A673 (cell line): ENCODE measurements around the gene FSIP1. TPM values are rescaled to one million over a fixed set of nuclear protein-coding genes. Genes with fewer than 3 reads are reported as not detected.

Source experiments
- BruUV-seq: library from RNA; stranded (reverse); fragments of 400-500 nt; replicated peaks from 2 replicates; lab custom pipeline; 2021; lab: Mats Ljungman, UMichigan
- CTCF ChIA-PET: fragments of 300-600 bp; sonication (Branson Sonifier 250); formaldehyde crosslinking; loops from one replicate; lab custom pipeline; 2022; ENCODE audit warnings: antibody characterized with exemption; lab: Charles Lee
- POLR2A ChIA-PET: fragments of 300-600 bp; sonication (Branson Sonifier 250); formaldehyde crosslinking; loops from one replicate; lab custom pipeline; 2022; ENCODE audit warnings: antibody characterized with exemption; ENCODE audit not compliant: low non-redundant PET; lab: Charles Lee
- DNase-seq: peaks from one replicate; pipeline ENCODE4 v3.0.0-alpha.2; 2015; ENCODE audit warnings: low spot score
- H3K27ac ChIP-seq: fragments of 200-600 bp; sonication (generic); 2 replicates; pipeline ENCODE4 v1.5.1; 2016; ENCODE audit warnings: mixed run types, low read depth, mild to moderate bottlenecking, mixed read lengths, antibody characterized with exemption, low read length; ENCODE audit not compliant: poor library complexity, severe bottlenecking
- H3K27me3 ChIP-seq: fragments of 200-600 bp; sonication (generic); replicated peaks from 2 replicates; pipeline ENCODE4 v1.6.1; 2017; ENCODE audit warnings: mixed run types, low read depth, mild to moderate bottlenecking, mixed read lengths, antibody characterized with exemption, low read length; ENCODE audit not compliant: insufficient read depth, poor library complexity
- H3K36me3 ChIP-seq: fragments of 200-600 bp; sonication (generic); 2 replicates; pipeline ENCODE4 v1.6.1; 2016; ENCODE audit warnings: mixed run types, mild to moderate bottlenecking, mixed read lengths, antibody characterized with exemption, low read length; ENCODE audit not compliant: insufficient read depth, poor library complexity, severe bottlenecking
- H3K4me1 ChIP-seq: fragments of 200-600 bp; sonication (generic); 2 replicates; pipeline ENCODE4 v1.6.1; 2017; ENCODE audit warnings: mixed run types, mild to moderate bottlenecking, mixed read lengths, antibody characterized with exemption, low read length; ENCODE audit not compliant: insufficient read depth, poor library complexity, severe bottlenecking
- H3K4me3 ChIP-seq: fragments of 200-600 bp; sonication (generic); 2 replicates; pipeline ENCODE4 v1.5.1; 2016; ENCODE audit warnings: low read depth, mixed run types, mild to moderate bottlenecking, mixed read lengths, low read length; ENCODE audit not compliant: poor library complexity, severe bottlenecking
- H3K9me3 ChIP-seq: fragments of 200-600 bp; sonication (generic); 2 replicates; pipeline ENCODE4 v1.6.1; 2016; ENCODE audit warnings: mixed run types, low read depth, mild to moderate bottlenecking, mixed read lengths, antibody characterized with exemption, low read length; ENCODE audit not compliant: poor library complexity, severe bottlenecking
- CTCF ChIP-seq: fragments of 300-800, 200-600 bp; sonication (generic); conservative IDR thresholded peaks from 2 replicates; pipeline ENCODE4 v1.5.1; 2017; ENCODE audit warnings: low read depth, mild to moderate bottlenecking, antibody characterized with exemption, low read length, moderate library complexity, mixed read lengths
- EZH2 ChIP-seq: fragments of 200-600 bp; sonication (generic); IDR thresholded peaks from 2 replicates; pipeline ENCODE4 v1.6.1; 2017; ENCODE audit warnings: borderline replicate concordance, low read depth, mild to moderate bottlenecking, mixed read lengths, antibody characterized with exemption, low read length; ENCODE audit not compliant: poor library complexity, severe bottlenecking
- intact Hi-C: fragments of 100-400 bp; cut with micrococcal nuclease; formaldehyde crosslinking; loops from one replicate; pipeline ENCODE4 v1.10.0; 2022; ENCODE audit not compliant: unreplicated experiment
- total RNA-seq: library from RNA; stranded (reverse); gene quantifications from 2 replicates; pipeline ENCODE4 v1.2.3, GENCODE V29; 2021

FSIP1 gene
- total RNA-seq, 1 experiment from 2014 or later = 0.37 TPM

GRCh38 chr15:39701988-39702387, 80.7 kb downstream of the FSIP1 start:
- no peaks in the 10 kb centered on the region for H3K9me3 ChIP-seq
- TF ChIP-seq EZH2 = no peak
- TF ChIP-seq CTCF = no peak
- no peak for DNase-seq
- BruUV-seq = no TSS peak
- H3K27me3 ChIP-seq = no peaks in the 10 kb centered on the region
- H3K4me1 ChIP-seq = no peaks in the 10 kb centered on the region
- intact Hi-C loops = no loop called here
- no peak overlapping the region for H3K4me3 ChIP-seq
- ChIA-PET POLR2A (no interaction called here), CTCF (no interaction called here)
- H3K27ac ChIP-seq = no peak overlapping the region
- no peaks in the 10 kb centered on the region for H3K36me3 ChIP-seq

GRCh38 chr15:39700375-39700700, 82.3 kb downstream of the FSIP1 start:
- intact Hi-C loops = no loop called here
- Histone ChIP-seq H3K27me3 (no peaks in the 10 kb centered on the region), H3K4me1 (no peaks in the 10 kb centered on the region), H3K9me3 (no peaks in the 10 kb centered on the region), H3K36me3 (no peaks in the 10 kb centered on the region), H3K27ac (no peak overlapping the region), H3K4me3 (no peak overlapping the region)
- ChIA-PET CTCF (no interaction called here), POLR2A (no interaction called here)
- TF ChIP-seq CTCF = no peak
- TF ChIP-seq EZH2 = no peak
- no peak for DNase-seq
- BruUV-seq = no TSS peak

GRCh38 chr15:39699516-39700374, 82.9 kb downstream of the FSIP1 start:
- no peaks in the 10 kb centered on the region for H3K9me3 ChIP-seq
- H3K36me3 ChIP-seq = no peaks in the 10 kb centered on the region
- ChIA-PET CTCF (no interaction called here), POLR2A (no interaction called here)
- H3K4me3 ChIP-seq = no peak overlapping the region
- no peaks in the 10 kb centered on the region for H3K4me1 ChIP-seq
- no peak for DNase-seq
- intact Hi-C loops = no loop called here
- no peaks in the 10 kb centered on the region for H3K27me3 ChIP-seq
- TF ChIP-seq EZH2 = no peak
- no peak for TF ChIP-seq CTCF
- no peak overlapping the region for H3K27ac ChIP-seq
- BruUV-seq = no TSS peak
